Spleen (tissue), 11 donors: Measurements from ENCODE around the gene SAT2. TPM values are rescaled to one million over a fixed set of nuclear protein-coding genes. Genes with fewer than 3 reads are reported as not detected.

ENCODE experiments used
- DNase-seq: peaks from one replicate; pipeline ENCODE4 v3.0.0-alpha.2; 2020
- H3K27ac ChIP-seq, 8 donors: fragments of 200-600 bp; sonication (generic) in 7 of 8; 1 replicate in 4 of 8; 2 replicates in 4 of 8; pipeline versions ENCODE4 v1.5.0 to v1.8.0; 2016 to 2021; ENCODE audit warnings: inconsistent platforms in 4 of 8, mild to moderate bottlenecking in 4 of 8, moderate library complexity in 1 of 8
- H3K27me3 ChIP-seq, 7 donors: fragments of 200-600 bp; sonication (generic) in 6 of 7; replicated peaks in 1 of 7; 1 replicate in 4 of 7; 2 replicates in 3 of 7; pipeline versions ENCODE4 v1.5.0 to v1.8.0; 2016 to 2021; ENCODE audit warnings: inconsistent platforms in 3 of 7, mild to moderate bottlenecking in 1 of 7
- H3K36me3 ChIP-seq, 6 donors: fragments of 200-600 bp; sonication (generic) in 5 of 6; 1 replicate in 4 of 6; 2 replicates in 2 of 6; pipeline versions ENCODE4 v1.5.0 to v1.8.0; 2016 to 2021; ENCODE audit warnings: inconsistent platforms in 2 of 6
- H3K4me1 ChIP-seq, 6 donors: fragments of 200-600 bp; sonication (generic) in 5 of 6; 1 replicate in 3 of 6; 2 replicates in 3 of 6; pipeline versions ENCODE4 v1.5.0 to v1.8.0; 2016 to 2021; ENCODE audit warnings: inconsistent platforms in 3 of 6
- H3K4me3 ChIP-seq, 8 donors: fragments of 200-600 bp; sonication (generic) in 7 of 8; 1 replicate in 4 of 8; 2 replicates in 4 of 8; pipeline versions ENCODE4 v1.5.0 to v1.8.0; 2016 to 2021; ENCODE audit warnings: inconsistent platforms in 4 of 8, mild to moderate bottlenecking in 4 of 8, moderate library complexity in 2 of 8
- H3K9me3 ChIP-seq, 8 donors: fragments of 200-600 bp; sonication (generic) in 7 of 8; 1 replicate in 4 of 8; 2 replicates in 4 of 8; pipeline versions ENCODE4 v1.5.0 to v1.8.0; 2016 to 2021; ENCODE audit warnings: inconsistent platforms in 4 of 8
- POLR2A ChIP-seq, 3 donors: fragments of 450-650 bp; IDR thresholded peaks; one replicate each; pipeline ENCODE4 v1.5.1; 2017; ENCODE audit warnings: antibody characterized with exemption in 3 of 3, mild to moderate bottlenecking in 1 of 3
- POLR2AphosphoS5 ChIP-seq, 3 donors: sonication (generic); formaldehyde crosslinking; IDR thresholded peaks; one replicate each; pipeline ENCODE4 v1.5.1; 2017; ENCODE audit warnings: antibody characterized with exemption in 3 of 3
- WGBS, 5 donors: extraction: QIAGEN DNeasy Blood & Tissue Kit in 3 of 5; methylation state at CpG; one replicate each; pipeline versions ENCODE4 v1.1.5 to v1.1.7; 2013 to 2018; 5-methylcytosine and 5-hydroxymethylcytosine counted together
- intact Hi-C: fragments of 100-400 bp; cut with DNase I; formaldehyde crosslinking; loops from one replicate; pipeline ENCODE4 v1.15.0; 2023; ENCODE audit warnings: low total_unique reads
- polyA plus RNA-seq, 3 donors: library from polyadenylated mRNA; stranded (reverse); fragments of 200-250 nt; gene quantifications; one replicate each; pipeline ENCODE4 v1.2.1, GENCODE V29; 2013
- total RNA-seq, 7 donors: library from RNA; depleted of rRNA in 3 of 7; stranded (reverse); fragments of >200 nt in 3 of 7; fragmentation: NEBNext Ultra II Directional in 4 of 7; extraction: Animal tissue kit (Norgen Biotek cat#: 25700) in 4 of 7; gene quantifications; one replicate each; pipeline versions ENCODE4 v1.1.0 to v1.2.1, GENCODE V29; 2016 to 2021
- TF ChIP-seq, protein P1 (sequence below), 11 experiments: fragments of 200-600 bp in 7 of 11; fragments of 450-650 bp in 4 of 11; sonication (generic) in 4 of 11; IDR thresholded peaks in 8 of 11; conservative IDR thresholded peaks in 3 of 11; 1 replicate in 7 of 11; 2 replicates in 4 of 11; pipeline versions ENCODE4 v1.4.0 to v1.8.0; 2016 to 2021; ENCODE audit warnings: antibody characterized with exemption in 11 of 11, inconsistent platforms in 4 of 11, mild to moderate bottlenecking in 1 of 11
- donor health status: healthy with polysubstance abuse.
- donor health status: DM: no; HTN: no; CAD: no; lungs with moderate emphysema.
- donor health status: DM: no; HTN: no; CAD: no.
- donor health status: Bipolar disorder and iron deficiency.
- donor health status: healthy.
- donor health status: DM: no; HTN: no; CAD: no.
- donor health status: DM: yes; HTN: yes; CAD: no.

SAT2 gene
- total and polyA plus RNA-seq, 10 donors: 65.1 to 229 (median 90.3) TPM

DNA sequence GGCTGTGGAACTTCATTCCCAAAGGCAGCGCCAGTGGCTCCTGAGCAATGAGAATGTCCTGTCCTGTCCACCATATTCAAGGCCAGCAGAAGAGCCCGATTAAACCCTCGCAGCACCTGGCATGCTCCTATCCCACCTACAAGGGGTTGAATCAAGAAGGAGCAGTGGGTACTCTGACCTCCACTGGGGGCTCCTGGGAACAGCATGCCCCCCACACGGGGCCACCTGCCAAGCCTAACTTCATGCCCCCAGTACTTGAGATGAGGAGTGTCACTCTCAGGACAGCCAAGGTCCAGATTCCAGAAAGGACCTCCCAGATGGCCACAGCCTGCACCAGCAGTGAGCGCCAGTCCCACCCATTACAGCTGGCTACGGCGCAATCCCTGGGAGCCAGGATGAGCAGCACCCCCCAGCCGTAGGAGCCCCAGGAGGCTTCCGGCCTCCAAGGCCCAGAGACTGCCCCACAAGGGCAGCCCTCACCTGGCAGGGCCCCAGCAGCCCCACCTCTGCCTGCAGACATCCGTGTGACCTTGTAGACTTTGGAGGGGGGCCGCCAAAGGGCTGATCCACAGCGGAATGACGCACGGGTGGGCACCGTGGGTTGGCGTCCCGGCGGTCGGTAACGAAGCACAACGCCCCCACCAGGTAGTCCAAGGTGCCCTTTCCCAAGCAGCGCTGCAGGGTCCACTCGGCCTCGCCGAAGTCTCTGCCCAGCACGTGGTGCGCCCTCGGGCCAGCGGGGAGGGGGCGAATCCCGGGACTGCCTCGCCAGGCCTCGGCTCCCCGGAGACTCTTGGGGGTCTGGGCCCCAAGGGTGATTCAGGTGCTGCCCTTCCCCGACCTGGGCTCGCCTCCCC lies 45.0 kb downstream of the SAT2 start:
- WGBS, 5 donors: 77 to 87% (median 83%) methylated on average over 19 to 36 of the region's 36 CpGs

GRCh38 chr17:7580604-7581575 lies 46.7 kb downstream of the SAT2 start:
- WGBS, 5 donors: 75 to 81% (median 76%) methylated on average over 23 of the region's 23 CpGs
- peaks cover 56 to 95% (median 88%) of the 10 kb centered on the region in 6 donors for H3K4me1 ChIP-seq
- no peak for DNase-seq
- peak overlapping the region; percentile 81 to 99 (median 96) for H3K27ac ChIP-seq
- intact Hi-C loops: no loop called here
- H3K36me3 ChIP-seq: peaks cover 8 to 57% (median 33%) of the 10 kb centered on the region in 6 donors
- H3K27me3 ChIP-seq: no peaks in the 10 kb centered on the region
- H3K9me3 ChIP-seq: no peaks in the 10 kb centered on the region
- TF ChIP-seq POLR2AphosphoS5 (IDR thresholded peaks at IDR 0.05): no peak
- TF ChIP-seq, protein P1, sequence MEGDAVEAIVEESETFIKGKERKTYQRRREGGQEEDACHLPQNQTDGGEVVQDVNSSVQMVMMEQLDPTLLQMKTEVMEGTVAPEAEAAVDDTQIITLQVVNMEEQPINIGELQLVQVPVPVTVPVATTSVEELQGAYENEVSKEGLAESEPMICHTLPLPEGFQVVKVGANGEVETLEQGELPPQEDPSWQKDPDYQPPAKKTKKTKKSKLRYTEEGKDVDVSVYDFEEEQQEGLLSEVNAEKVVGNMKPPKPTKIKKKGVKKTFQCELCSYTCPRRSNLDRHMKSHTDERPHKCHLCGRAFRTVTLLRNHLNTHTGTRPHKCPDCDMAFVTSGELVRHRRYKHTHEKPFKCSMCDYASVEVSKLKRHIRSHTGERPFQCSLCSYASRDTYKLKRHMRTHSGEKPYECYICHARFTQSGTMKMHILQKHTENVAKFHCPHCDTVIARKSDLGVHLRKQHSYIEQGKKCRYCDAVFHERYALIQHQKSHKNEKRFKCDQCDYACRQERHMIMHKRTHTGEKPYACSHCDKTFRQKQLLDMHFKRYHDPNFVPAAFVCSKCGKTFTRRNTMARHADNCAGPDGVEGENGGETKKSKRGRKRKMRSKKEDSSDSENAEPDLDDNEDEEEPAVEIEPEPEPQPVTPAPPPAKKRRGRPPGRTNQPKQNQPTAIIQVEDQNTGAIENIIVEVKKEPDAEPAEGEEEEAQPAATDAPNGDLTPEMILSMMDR (IDR thresholded peaks at IDR 0.05 in 8 of 11, conservative IDR thresholded peaks at IDR 0.05 in 3 of 11): no peak
- no peak for TF ChIP-seq POLR2A (IDR thresholded peaks at IDR 0.05)
- peak overlapping the region; percentile 4 to 82 (median 43) for H3K4me3 ChIP-seq

More for the DNA sequence above, 45.0 kb downstream of the SAT2 start:
- H3K9me3 ChIP-seq: no peaks in the 10 kb centered on the region
- peaks cover 0 to 57% (median 24%) of the 10 kb centered on the region in 6 donors for H3K36me3 ChIP-seq
- intact Hi-C loops: no loop called here
- H3K4me1 ChIP-seq: peaks cover 53 to 92% (median 76%) of the 10 kb centered on the region in 6 donors
- TF ChIP-seq POLR2AphosphoS5 (IDR thresholded peaks at IDR 0.05): peak in 1 of 3 donors; percentile 4
- TF ChIP-seq, protein P1 (IDR thresholded peaks at IDR 0.05 in 8 of 11, conservative IDR thresholded peaks at IDR 0.05 in 3 of 11): no peak
- peak overlapping the region in 7 of 8 donors; percentile 51 to 82 (median 59) for H3K4me3 ChIP-seq
- peak; percentile 90 for DNase-seq
- peak overlapping the region; percentile 94 to 99 (median 98) for H3K27ac ChIP-seq
- no peaks in the 10 kb centered on the region for H3K27me3 ChIP-seq

DNA sequence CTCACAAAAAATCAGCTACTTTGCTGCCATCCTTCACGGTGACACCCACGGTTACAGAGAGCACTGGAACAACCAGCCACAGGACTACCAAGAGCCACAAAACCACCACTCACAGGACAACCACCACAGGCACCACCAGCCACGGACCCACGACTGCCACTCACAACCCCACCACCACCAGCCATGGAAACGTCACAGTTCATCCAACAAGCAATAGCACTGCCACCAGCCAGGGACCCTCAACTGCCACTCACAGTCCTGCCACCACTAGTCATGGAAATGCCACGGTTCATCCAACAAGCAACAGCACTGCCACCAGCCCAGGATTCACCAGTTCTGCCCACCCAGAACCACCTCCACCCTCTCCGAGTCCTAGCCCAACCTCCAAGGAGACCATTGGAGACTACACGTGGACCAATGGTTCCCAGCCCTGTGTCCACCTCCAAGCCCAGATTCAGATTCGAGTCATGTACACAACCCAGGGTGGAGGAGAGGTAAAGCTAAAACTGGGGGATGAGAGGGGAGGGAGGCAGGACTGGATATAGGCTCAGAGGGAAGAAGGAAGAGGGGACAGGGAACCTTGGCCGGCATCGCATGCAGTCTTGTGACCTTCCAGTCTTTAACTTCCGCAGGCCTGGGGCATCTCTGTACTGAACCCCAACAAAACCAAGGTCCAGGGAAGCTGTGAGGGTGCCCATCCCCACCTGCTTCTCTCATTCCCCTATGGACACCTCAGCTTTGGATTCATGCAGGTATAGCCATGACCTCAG lies 47.6 kb downstream of the SAT2 start:
- Histone ChIP-seq H3K36me3 (peaks cover 11 to 64% (median 42%) of the 10 kb centered on the region in 6 donors), H3K27me3 (no peaks in the 10 kb centered on the region), H3K9me3 (no peaks in the 10 kb centered on the region), H3K4me3 (peak overlapping the region; percentile 20 to 82 (median 43)), H3K27ac (peak overlapping the region; percentile 81 to 99 (median 94)), H3K4me1 (peaks cover 57 to 95% (median 91%) of the 10 kb centered on the region in 6 donors)
- TF ChIP-seq, protein P1 (IDR thresholded peaks at IDR 0.05 in 8 of 11, conservative IDR thresholded peaks at IDR 0.05 in 3 of 11): no peak
- TF ChIP-seq POLR2A (IDR thresholded peaks at IDR 0.05): no peak
- peak in 1 of 3 donors; percentile 10 for TF ChIP-seq POLR2AphosphoS5 (IDR thresholded peaks at IDR 0.05)
- 48 to 68% (median 61%) methylated on average over 8 to 12 of the region's 12 CpGs for WGBS, 5 donors
- DNase-seq: no peak
- intact Hi-C loops: loop anchor here (10.0 kb wide), 1 partner anchor 235 kb away; no protein-coding TSS in a partner anchor
